DOHH2 (cell line): ENCODE results near the gene TEF.

Experiments
- CTCF ChIP-seq: fragments of 200-600 bp; sonication (generic); IDR thresholded peaks from one replicate; pipeline ENCODE4 v1.5.1; 2014; ENCODE audit warnings: antibody characterized with exemption, mild to moderate bottlenecking, low read depth, low read length; ENCODE audit not compliant: poor library complexity, severe bottlenecking
- EZH2phosphoT487 ChIP-seq: fragments of 200-600 bp; sonication (generic); IDR thresholded peaks from 2 replicates; pipeline ENCODE4 v1.6.1; 2017; ENCODE audit warnings: borderline replicate concordance, mild to moderate bottlenecking, antibody characterized with exemption, low read length, moderate library complexity, mixed read lengths

- TF ChIP-seq CTCF (no peak), EZH2phosphoT487 (no peak)
Observed at GRCh38 chr22:41381329-41382097, at the start of gene TEF.
